Coronary artery (tissue), 2 donors: ENCODE measurements around the gene MED7.

ENCODE experiments used
- DNase-seq: peaks from one replicate; pipeline ENCODE4 v3.0.0-alpha.2; 2017; ENCODE audit warnings: low spot score
- H3K27ac ChIP-seq, 2 donors: fragments of 200-600 bp; sonication (generic); one replicate each; pipeline ENCODE4 v1.5.1; 2016 to 2019
- H3K4me3 ChIP-seq: fragments of 200-600 bp; sonication (generic); 2 replicates; pipeline ENCODE4 v1.5.1; 2016; ENCODE audit warnings: mild to moderate bottlenecking, moderate library complexity
- CTCF ChIP-seq: fragments of 200-600 bp; sonication (generic); IDR thresholded peaks from one replicate; pipeline ENCODE4 v1.5.1; 2019; ENCODE audit warnings: antibody characterized with exemption

Gene MED7

DNA sequence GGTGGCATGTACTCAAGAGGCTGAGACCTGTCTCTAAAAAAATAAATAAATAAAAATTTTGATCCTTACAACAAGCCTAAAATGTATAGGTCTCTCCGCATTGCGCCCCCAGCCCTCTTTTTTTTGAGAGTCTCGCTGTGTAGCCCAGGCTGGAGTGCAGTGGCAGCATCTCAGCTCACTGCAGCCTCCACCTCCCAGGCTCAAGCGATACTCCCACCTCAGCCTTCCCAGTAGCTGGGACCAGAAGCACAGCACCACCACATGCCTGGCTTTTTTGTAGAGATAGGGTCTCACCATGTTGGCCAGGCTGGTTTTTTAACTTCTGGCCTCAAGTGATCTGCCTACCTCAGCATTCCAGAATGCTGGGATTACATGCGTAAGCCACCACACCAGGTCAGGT, 25.6 kb upstream of the MED7 start:
- DNase-seq = no peak
- Histone ChIP-seq H3K4me3 (no peak overlapping the region), H3K27ac (no peak overlapping the region)
- TF ChIP-seq CTCF = no peak

DNA sequence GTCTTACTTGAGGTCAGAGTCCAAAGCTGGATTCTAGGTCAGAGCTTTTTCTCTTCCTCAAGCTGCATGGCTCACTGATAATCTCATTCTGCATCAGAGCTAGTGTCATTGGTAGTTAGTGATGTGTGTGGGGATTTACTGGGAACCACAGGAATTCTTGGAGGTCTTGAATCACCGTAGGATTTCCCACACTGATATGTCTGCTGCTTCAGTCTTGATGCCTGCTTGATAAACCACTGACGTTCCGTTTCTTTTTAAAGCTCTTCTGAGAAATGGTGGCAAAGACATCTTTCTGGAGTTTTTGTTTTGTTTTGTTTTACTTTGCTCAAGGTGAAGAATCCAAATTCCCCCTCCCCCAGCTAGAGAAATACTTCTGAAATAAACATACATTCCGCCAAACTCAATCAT, 24.6 kb upstream of the MED7 start:
- no peak for DNase-seq
- no peak for TF ChIP-seq CTCF

GRCh38 chr5:157166214-157167213, 23.8 kb upstream of the MED7 start, which contains the start of gene GARIN3:
TSS of gene GARIN3 (minus strand) at chr5:157166264. CDS start at chr5:157166168, 96 bp downstream.
- no peak within 1 kb of the TSS for H3K4me3 ChIP-seq
- H3K27ac ChIP-seq = no peak within 1 kb of the TSS
- no peak for TF ChIP-seq CTCF
- no peak for DNase-seq

More for the DNA sequence above, 24.6 kb upstream of the MED7 start:
- Histone ChIP-seq H3K27ac (no peak overlapping the region), H3K4me3 (no peak overlapping the region)

- DNase-seq = no peak
- no peak overlapping the region for H3K27ac ChIP-seq
- no peak overlapping the region for H3K4me3 ChIP-seq
- TF ChIP-seq CTCF = no peak
Measured at GRCh38 chr5:157165668-157166067, 23.0 kb upstream of the MED7 start.

DNA sequence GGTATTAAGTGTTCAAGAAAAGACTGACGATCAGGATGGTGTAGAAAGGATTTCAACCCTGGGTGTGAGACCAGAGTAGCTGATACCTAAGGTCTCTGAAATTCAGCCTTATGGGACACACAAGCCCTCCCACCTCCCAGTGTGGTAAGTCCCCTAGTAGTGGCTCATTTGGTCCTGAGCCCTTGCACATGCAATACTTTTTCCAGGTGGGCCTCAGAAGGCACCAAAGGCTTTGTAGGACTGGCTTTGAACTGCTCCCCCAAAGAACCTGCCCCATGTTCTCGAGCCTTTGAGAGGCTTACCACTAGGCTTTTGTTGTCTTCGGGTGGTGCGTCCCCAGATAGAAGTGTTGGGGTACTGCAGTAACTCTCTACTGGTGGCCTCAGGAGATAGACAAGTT, 22.6 kb upstream of the MED7 start:
- H3K4me3 ChIP-seq = no peak overlapping the region
- no peak for TF ChIP-seq CTCF
- DNase-seq = no peak

DNA sequence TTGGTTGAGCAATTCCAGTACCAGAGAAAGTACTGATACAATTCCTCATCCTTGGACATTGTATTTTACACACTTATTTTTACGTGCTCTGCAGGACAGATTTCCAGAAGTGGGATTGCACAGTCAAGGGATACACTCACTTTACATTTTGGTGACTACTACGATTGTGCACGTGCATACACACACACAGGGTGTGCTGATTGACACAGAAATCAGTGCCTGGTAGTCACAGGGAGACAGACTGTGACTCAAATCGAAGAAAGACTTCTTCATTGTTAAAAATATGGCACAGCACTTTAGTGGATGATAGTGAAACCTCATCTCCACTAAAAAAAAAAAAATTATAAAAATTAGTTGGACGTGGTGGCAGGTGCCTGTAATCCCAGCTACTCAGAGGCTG, 21.9 kb upstream of the MED7 start:
- no peak for TF ChIP-seq CTCF
- H3K4me3 ChIP-seq = no peak overlapping the region
- DNase-seq = no peak
- no peak overlapping the region for H3K27ac ChIP-seq

More for the DNA sequence above, 22.6 kb upstream of the MED7 start:
- no peak overlapping the region for H3K27ac ChIP-seq
